Measurements from ENCODE around the gene BBS7. TPM values are rescaled to one million over a fixed set of nuclear protein-coding genes. Genes with fewer than 3 reads are reported as not detected.

Gene BBS7
- total and polyA plus RNA-seq, 8 donors, result 3.0 to 5.7 (median 4.0) TPM

- no peak for TF ChIP-seq CTCF (IDR thresholded peaks at IDR 0.05)
- Histone ChIP-seq H3K27ac (no peak overlapping the region), H3K9me3 (no peaks in the 10 kb centered on the region), H3K4me3 (no peak overlapping the region), H3K4me1 (no peaks in the 10 kb centered on the region), H3K27me3 (peaks cover 0 to 3% (median 0%) of the 10 kb centered on the region in 4 donors), H3K36me3 (no peaks in the 10 kb centered on the region)
- intact Hi-C loops (cut with DNase I), result no loop called here
- DNase-seq, result no peak
- ATAC-seq, result no peak
- no peak for FAIRE-seq
- WGBS, 2 donors, result 37 to 50% methylated on average over 4 of the region's 4 CpGs
Measured at GRCh38 chr4:121877041-121877773, 6.9 kb upstream of the BBS7 start.

GRCh38 chr4:121876070-121876469 is 5.8 kb upstream of the BBS7 start:
- Histone ChIP-seq H3K27ac (no peak overlapping the region), H3K4me3 (no peak overlapping the region), H3K36me3 (no peaks in the 10 kb centered on the region), H3K9me3 (no peaks in the 10 kb centered on the region), H3K27me3 (peaks cover 0 to 3% (median 0%) of the 10 kb centered on the region in 4 donors), H3K4me1 (no peaks in the 10 kb centered on the region)
- ATAC-seq (no peak), DNase-seq (no peak), FAIRE-seq (no peak)
- no peak for TF ChIP-seq CTCF (IDR thresholded peaks at IDR 0.05)
- WGBS, 2 donors, result 75 to 83% methylated on average over 6 of the region's 6 CpGs
- intact Hi-C loops (cut with DNase I), result no loop called here

- FAIRE-seq (no peak), ATAC-seq (no peak), DNase-seq (no peak)
- TF ChIP-seq CTCF (IDR thresholded peaks at IDR 0.05), result no peak
- no peak overlapping the region for H3K4me3 ChIP-seq
- intact Hi-C loops (cut with DNase I), result no loop called here
- no peaks in the 10 kb centered on the region for H3K36me3 ChIP-seq
- H3K4me1 ChIP-seq, result no peaks in the 10 kb centered on the region
- 57 to 88% methylated on average over 2 of the region's 2 CpGs for WGBS, 2 donors
- H3K27ac ChIP-seq, result no peak overlapping the region
- H3K27me3 ChIP-seq, result peaks cover 0 to 3% (median 0%) of the 10 kb centered on the region in 4 donors
- no peaks in the 10 kb centered on the region for H3K9me3 ChIP-seq
Measured at GRCh38 chr4:121875652-121876051, 5.4 kb upstream of the BBS7 start.

- FAIRE-seq, result no peak
- H3K9me3 ChIP-seq, result no peaks in the 10 kb centered on the region
- WGBS, 2 donors, result 56 to 67% methylated on average over 3 of the region's 3 CpGs
- H3K4me1 ChIP-seq, result peaks cover 0 to 6% (median 0%) of the 10 kb centered on the region in 3 donors
- no peak for TF ChIP-seq CTCF (IDR thresholded peaks at IDR 0.05)
- intact Hi-C loops (cut with DNase I), result no loop called here
- H3K27me3 ChIP-seq, result peaks cover 0 to 2% (median 0%) of the 10 kb centered on the region in 4 donors
- H3K27ac ChIP-seq, result no peak overlapping the region
- no peak for ATAC-seq
- H3K4me3 ChIP-seq, result no peak overlapping the region
- no peak for DNase-seq
- no peaks in the 10 kb centered on the region for H3K36me3 ChIP-seq
Measured at GRCh38 chr4:121873604-121874003, 3.3 kb upstream of the BBS7 start.

- H3K4me1 ChIP-seq, result no peaks in the 10 kb centered on the region
- no peak overlapping the region for H3K4me3 ChIP-seq
- 79 to 86% methylated on average over 7 of the region's 7 CpGs for WGBS, 2 donors
- ATAC-seq (no peak), FAIRE-seq (no peak), DNase-seq (no peak)
- intact Hi-C loops (cut with DNase I), result no loop called here
- H3K9me3 ChIP-seq, result no peaks in the 10 kb centered on the region
- H3K36me3 ChIP-seq, result no peaks in the 10 kb centered on the region
- TF ChIP-seq CTCF (IDR thresholded peaks at IDR 0.05), result no peak
- no peak overlapping the region for H3K27ac ChIP-seq
- H3K27me3 ChIP-seq, result no peaks in the 10 kb centered on the region
Measured at GRCh38 chr4:121863799-121864198, 6.5 kb downstream of the BBS7 start.

Data from pancreas (tissue), 10 donors.